ENCODE results near the gene ERVFRD-1.

ERVFRD-1 gene

GRCh38 chr6:11076540-11076939 lies 35.0 kb downstream of the ERVFRD-1 start:
- no peak overlapping the region for H3K27ac ChIP-seq
- TF ChIP-seq ZFX (IDR thresholded peaks at IDR 0.05) (0 out of 2 replicates have a peak, but pooled peaks have one; percentile 6), CTCF (conservative IDR thresholded peaks at IDR 0.05) (no peak)

GRCh38 chr6:11072101-11072500 lies 39.4 kb downstream of the ERVFRD-1 start:
- H3K27ac ChIP-seq, result no peak overlapping the region
- TF ChIP-seq ZFX (IDR thresholded peaks at IDR 0.05), result no peak
- TF ChIP-seq CTCF (conservative IDR thresholded peaks at IDR 0.05), result no peak

GRCh38 chr6:11069760-11070159 lies 41.8 kb downstream of the ERVFRD-1 start:
- peak overlapping the region; percentile 35 for H3K27ac ChIP-seq
- no peak for TF ChIP-seq CTCF (conservative IDR thresholded peaks at IDR 0.05)
- TF ChIP-seq ZFX (IDR thresholded peaks at IDR 0.05), result no peak

- TF ChIP-seq CTCF (conservative IDR thresholded peaks at IDR 0.05) (no peak), ZFX (IDR thresholded peaks at IDR 0.05) (no peak)
- peak overlapping the region; percentile 90 for H3K27ac ChIP-seq
These were observed 44.2 kb downstream of the ERVFRD-1 start for GRCh38 chr6:11067348-11067747.

GRCh38 chr6:11066505-11067347 lies 44.8 kb downstream of the ERVFRD-1 start:
- peak overlapping the region; percentile 90 for H3K27ac ChIP-seq
- TF ChIP-seq CTCF (conservative IDR thresholded peaks at IDR 0.05), result no peak
- no peak for TF ChIP-seq ZFX (IDR thresholded peaks at IDR 0.05)

GRCh38 chr6:11065436-11066202 lies 45.9 kb downstream of the ERVFRD-1 start:
- peak overlapping the region; percentile 24; the same call in 1 of the 2 replicates for H3K27ac ChIP-seq
- no peak for TF ChIP-seq CTCF (conservative IDR thresholded peaks at IDR 0.05)
- no peak for TF ChIP-seq ZFX (IDR thresholded peaks at IDR 0.05)

- no peak for TF ChIP-seq CTCF (conservative IDR thresholded peaks at IDR 0.05)
- TF ChIP-seq ZFX (IDR thresholded peaks at IDR 0.05), result no peak
- no peak overlapping the region for H3K27ac ChIP-seq
These were observed 46.7 kb downstream of the ERVFRD-1 start for GRCh38 chr6:11064836-11065235.

Data from C4-2B (cell line).